Measurements from ENCODE around the gene COL4A1. TPM values are rescaled to one million over a fixed set of nuclear protein-coding genes. Genes with fewer than 3 reads are reported as not detected.
A peak's percentile ranks its signal among the peaks of the same experiment; 100 is the strongest.

Gene COL4A1
- total RNA-seq, 1 experiment from 2014 or later = 269 TPM

- Histone ChIP-seq H3K4me3 (no peak overlapping the region), H3K9me3 (replicated peaks) (no peaks in the 10 kb centered on the region), H3K4me1 (peaks cover 4% of the 10 kb centered on the region; the same call in 1 of the 2 replicates), H3K27ac (no peak overlapping the region), H3K36me3 (no peaks in the 10 kb centered on the region), H3K27me3 (no peaks in the 10 kb centered on the region)
- DNase-seq = peak; percentile 47 to 67
These were observed 199.2 kb downstream of the COL4A1 start for GRCh38 chr13:110107568-110108347.

GRCh38 chr13:110106726-110107125 lies 200.2 kb downstream of the COL4A1 start:
- Histone ChIP-seq H3K4me1 (peaks cover 4% of the 10 kb centered on the region; the same call in 1 of the 2 replicates), H3K4me3 (no peak overlapping the region)
- DNase-seq = no peak

GRCh38 chr13:110105136-110105535 lies 201.8 kb downstream of the COL4A1 start:
- Histone ChIP-seq H3K27ac (no peak overlapping the region), H3K4me3 (no peak overlapping the region), H3K4me1 (peaks cover 4% of the 10 kb centered on the region; the same call in 1 of the 2 replicates), H3K36me3 (no peaks in the 10 kb centered on the region), H3K27me3 (no peaks in the 10 kb centered on the region), H3K9me3 (replicated peaks) (no peaks in the 10 kb centered on the region)
- DNase-seq = no peak

More at GRCh38 chr13:110106726-110107125, 200.2 kb downstream of the COL4A1 start:
- H3K27me3 ChIP-seq = no peaks in the 10 kb centered on the region
- H3K36me3 ChIP-seq = no peaks in the 10 kb centered on the region
- no peak overlapping the region for H3K27ac ChIP-seq
- no peaks in the 10 kb centered on the region for H3K9me3 ChIP-seq (replicated peaks)

GRCh38 chr13:110103534-110103933 lies 203.4 kb downstream of the COL4A1 start:
- H3K36me3 ChIP-seq = no peaks in the 10 kb centered on the region
- H3K4me3 ChIP-seq = no peak overlapping the region
- no peak overlapping the region for H3K27ac ChIP-seq
- no peak for DNase-seq
- H3K9me3 ChIP-seq (replicated peaks) = peaks cover 3% of the 10 kb centered on the region; the same call in 1 of the 2 replicates
- no peaks in the 10 kb centered on the region for H3K4me1 ChIP-seq
- no peaks in the 10 kb centered on the region for H3K27me3 ChIP-seq

GRCh38 chr13:110103026-110103425 lies 203.9 kb downstream of the COL4A1 start:
- Histone ChIP-seq H3K27ac (no peak overlapping the region), H3K27me3 (no peaks in the 10 kb centered on the region), H3K4me3 (no peak overlapping the region), H3K4me1 (no peaks in the 10 kb centered on the region), H3K36me3 (no peaks in the 10 kb centered on the region), H3K9me3 (replicated peaks) (peaks cover 4% of the 10 kb centered on the region; the same call in 1 of the 2 replicates)
- no peak for DNase-seq

- no peak for DNase-seq
- Histone ChIP-seq H3K4me1 (no peaks in the 10 kb centered on the region), H3K36me3 (no peaks in the 10 kb centered on the region), H3K27ac (no peak overlapping the region), H3K27me3 (no peaks in the 10 kb centered on the region), H3K9me3 (replicated peaks) (peaks cover 4% of the 10 kb centered on the region; the same call in 1 of the 2 replicates), H3K4me3 (no peak overlapping the region)
These were observed 204.9 kb downstream of the COL4A1 start for GRCh38 chr13:110102053-110102452.

GRCh38 chr13:110099922-110100321 lies 207.0 kb downstream of the COL4A1 start:
- no peaks in the 10 kb centered on the region for H3K4me1 ChIP-seq
- no peaks in the 10 kb centered on the region for H3K27me3 ChIP-seq
- no peak for DNase-seq
- H3K27ac ChIP-seq = no peak overlapping the region
- H3K9me3 ChIP-seq (replicated peaks) = peaks cover 4% of the 10 kb centered on the region; the same call in 1 of the 2 replicates
- H3K36me3 ChIP-seq = no peaks in the 10 kb centered on the region
- no peak overlapping the region for H3K4me3 ChIP-seq

Other genes with a start within 250 kb of the COL4A1 start
- 251 and 258 TPM in 2 replicates for gene COL4A2, start 127 bp upstream of the COL4A1 start, total RNA-seq (2014; rRNA removed; shearing (Covaris generic))